H1 (cell line): Measurements from ENCODE around the gene GRIK2. TPM values are rescaled to one million over a fixed set of nuclear protein-coding genes. Genes with fewer than 3 reads are reported as not detected.

Experiments
- CTCF ChIA-PET: fragments of 300-600 bp; sonication (Branson Sonifier 250); formaldehyde crosslinking; loops from one replicate; lab custom pipeline; 2021; ENCODE audit not compliant: partially characterized antibody; lab: Charles Lee
- POLR2A ChIA-PET: fragments of 300-600 bp; sonication (Branson Sonifier 250); formaldehyde crosslinking; loops from one replicate; lab custom pipeline; 2021; ENCODE audit warnings: inconsistent platforms; ENCODE audit not compliant: partially characterized antibody; lab: Charles Lee
- DNase-seq, 2 experiments: peaks; one replicate each; pipeline versions ENCODE4 v3.0.0 to v3.0.0-alpha.2; 2010 to 2022; ENCODE audit warnings: low spot score in 2 of 2, low read depth in 1 of 2, mixed read lengths in 1 of 2
- FAIRE-seq: peaks from 2 replicates; lab custom pipeline; 2011; peaks lifted over from hg19 to GRCh38; lab: Jason Lieb, UNC
- H2AFZ ChIP-seq: 2 replicates; pipeline ENCODE4 v1.8.1; 2012; ENCODE audit warnings: low read length, inconsistent platforms
- H2AK5ac ChIP-seq: 2 replicates; pipeline ENCODE4 v1.6.1; 2013; ENCODE audit warnings: low read depth, low read length
- H2BK120ac ChIP-seq: replicated peaks from 2 replicates; pipeline ENCODE3; 2013; ENCODE audit warnings: low read depth, low read length, inconsistent platforms
- H2BK12ac ChIP-seq: 2 replicates; pipeline ENCODE4 v1.6.1; 2013; ENCODE audit warnings: low read depth, low read length
- H2BK15ac ChIP-seq: 2 replicates; pipeline ENCODE4 v1.6.1; 2013; ENCODE audit warnings: low read length
- H2BK20ac ChIP-seq: 2 replicates; pipeline ENCODE4 v1.6.1; 2013; ENCODE audit warnings: low read length
- H2BK5ac ChIP-seq: 2 replicates; pipeline ENCODE4 v1.6.1; 2013; ENCODE audit warnings: low read depth, low read length
- H3K14ac ChIP-seq: 2 replicates; pipeline ENCODE4 v1.6.1; 2013; ENCODE audit warnings: inconsistent platforms; ENCODE audit not compliant: insufficient read length
- H3K18ac ChIP-seq: 2 replicates; pipeline ENCODE4 v1.6.1; 2013; ENCODE audit warnings: low read length; ENCODE audit errors: extremely low read depth
- H3K23ac ChIP-seq: 2 replicates; pipeline ENCODE4 v1.6.1; 2013; ENCODE audit warnings: inconsistent platforms; ENCODE audit not compliant: insufficient read length
- H3K23me2 ChIP-seq: 2 replicates; pipeline ENCODE4 v1.6.1; 2013; ENCODE audit warnings: low read depth, low read length
- H3K27ac ChIP-seq: 2 replicates; pipeline ENCODE4 v1.6.1; 2011; ENCODE audit warnings: low read depth, low read length, inconsistent platforms
- H3K27me3 ChIP-seq, 4 experiments: replicated peaks in 1 of 4; 1 replicate in 1 of 4; 2 replicates in 3 of 4; pipeline versions ENCODE4 v1.6.1 to v1.8.1; 2011 to 2013; ENCODE audit warnings: low read length in 3 of 4, mild to moderate bottlenecking in 3 of 4, inconsistent platforms in 2 of 4, mixed read lengths in 2 of 4, moderate library complexity in 1 of 4; ENCODE audit not compliant: control insufficient read depth in 3 of 4, insufficient read depth in 3 of 4; ENCODE audit errors: extremely low read depth in 1 of 4
- H3K36me3 ChIP-seq, 4 experiments: 2 replicates each; pipeline versions ENCODE4 v1.6.1 to v1.8.1; 2011 to 2013; ENCODE audit warnings: mild to moderate bottlenecking in 4 of 4, low read length in 3 of 4, moderate library complexity in 2 of 4, control low read depth in 1 of 4, inconsistent platforms in 1 of 4; ENCODE audit not compliant: insufficient read depth in 4 of 4, control insufficient read depth in 2 of 4
- H3K4ac ChIP-seq: replicated peaks from 2 replicates; pipeline ENCODE3; 2013; ENCODE audit warnings: low read length, low read depth, mixed read lengths, inconsistent platforms; ENCODE audit not compliant: insufficient read length
- H3K4me1 ChIP-seq, 4 experiments: replicated peaks in 1 of 4; 1 replicate in 1 of 4; 2 replicates in 3 of 4; pipeline versions ENCODE4 v1.6.1 to v1.8.1; 2011 to 2013; ENCODE audit warnings: low read length in 3 of 4, inconsistent platforms in 2 of 4, mixed read lengths in 1 of 4; ENCODE audit not compliant: insufficient read depth in 4 of 4, control insufficient read depth in 3 of 4
- H3K4me2 ChIP-seq, 2 experiments: 2 replicates each; pipeline versions ENCODE4 v1.6.1 to v1.8.1; 2011 to 2013; ENCODE audit warnings: low read depth in 2 of 2, low read length in 2 of 2, control low read depth in 1 of 2, inconsistent platforms in 1 of 2, mild to moderate bottlenecking in 1 of 2; ENCODE audit not compliant: insufficient read depth in 1 of 2
- H3K4me3 ChIP-seq, 4 experiments: fragments of 200-600, 300-600 bp in 1 of 4; sonication (generic), shearing (Covaris generic), sonication (Bioruptor Twin) in 1 of 4; 2 replicates each; pipeline versions ENCODE4 v1.5.1 to v1.8.1; 2011 to 2016; ENCODE audit warnings: low read length in 4 of 4, low read depth in 3 of 4, control low read depth in 2 of 4, inconsistent platforms in 2 of 4, mild to moderate bottlenecking in 2 of 4, mixed read lengths in 1 of 4, moderate library complexity in 1 of 4; ENCODE audit not compliant: insufficient read depth in 2 of 4; ENCODE audit errors: extremely low read depth in 1 of 4
- H3K56ac ChIP-seq: replicated peaks from 2 replicates; pipeline ENCODE3; 2013; ENCODE audit warnings: low read depth, mild to moderate bottlenecking, mixed read lengths, low read length, inconsistent platforms; ENCODE audit not compliant: insufficient read length
- H3K79me1 ChIP-seq: 2 replicates; pipeline ENCODE4 v1.6.1; 2013; ENCODE audit warnings: low read depth, low read length, control low read depth
- H3K79me2 ChIP-seq, 2 experiments: 2 replicates each; pipeline versions ENCODE4 v1.6.1 to v1.8.1; 2012 to 2013; ENCODE audit warnings: low read length in 2 of 2, mild to moderate bottlenecking in 2 of 2, inconsistent platforms in 1 of 2; ENCODE audit not compliant: insufficient read depth in 2 of 2, control insufficient read depth in 1 of 2
- H3K9ac ChIP-seq, 4 experiments: replicated peaks in 1 of 4; 1 replicate in 1 of 4; 2 replicates in 3 of 4; pipeline versions ENCODE4 v1.6.1 to v1.8.1; 2011 to 2013; ENCODE audit warnings: low read depth in 3 of 4, low read length in 3 of 4, control low read depth in 2 of 4, mild to moderate bottlenecking in 2 of 4, moderate library complexity in 2 of 4, inconsistent platforms in 1 of 4; ENCODE audit errors: extremely low read depth in 1 of 4
- H3K9me3 ChIP-seq, 2 experiments: 2 replicates each; pipeline versions ENCODE4 v1.6.1 to v1.8.1; 2012 to 2013; ENCODE audit warnings: mild to moderate bottlenecking in 2 of 2, moderate library complexity in 2 of 2, control low read depth in 1 of 2, inconsistent platforms in 1 of 2, low read depth in 1 of 2, low read length in 1 of 2, mixed read lengths in 1 of 2; ENCODE audit not compliant: insufficient read depth in 2 of 2
- H4K20me1 ChIP-seq, 2 experiments: replicated peaks in 1 of 2; 2 replicates each; pipeline versions ENCODE3 to v1.8.1; 2011 to 2013; ENCODE audit warnings: inconsistent platforms in 2 of 2, low read length in 2 of 2, mild to moderate bottlenecking in 1 of 2; ENCODE audit not compliant: insufficient read depth in 2 of 2, control insufficient read depth in 1 of 2
- H4K5ac ChIP-seq: 2 replicates; pipeline ENCODE4 v1.6.1; 2013; ENCODE audit warnings: low read length, low read depth, mixed read lengths, inconsistent platforms; ENCODE audit not compliant: insufficient read length
- H4K8ac ChIP-seq: 2 replicates; pipeline ENCODE4 v1.8.0; 2013; ENCODE audit warnings: mild to moderate bottlenecking, moderate library complexity, low read length, inconsistent platforms; ENCODE audit not compliant: insufficient read depth; ENCODE audit errors: extremely low read depth
- H4K91ac ChIP-seq: replicated peaks from 2 replicates; pipeline ENCODE3; 2013; ENCODE audit warnings: low read length, mixed read lengths, inconsistent platforms; ENCODE audit not compliant: insufficient read length
- CTBP2 ChIP-seq: IDR thresholded peaks from 2 replicates; pipeline ENCODE4 v1.7.0; 2011; ENCODE audit warnings: borderline replicate concordance, mild to moderate bottlenecking, moderate library complexity, mixed read lengths, low read length; ENCODE audit not compliant: insufficient read depth, insufficient read length
- EP300 ChIP-seq, 2 experiments: IDR thresholded peaks; 1 replicate in 1 of 2; 2 replicates in 1 of 2; pipeline ENCODE4 v1.6.1; 2011 to 2012; ENCODE audit warnings: low read depth in 2 of 2, low read length in 2 of 2, mild to moderate bottlenecking in 2 of 2, borderline replicate concordance in 1 of 2, inconsistent platforms in 1 of 2, moderate library complexity in 1 of 2
- EZH2 ChIP-seq: fragments of 200-600 bp; sonication (generic); IDR thresholded peaks from 2 replicates; pipeline ENCODE4 v1.7.1; 2012; ENCODE audit warnings: low read depth, mild to moderate bottlenecking, moderate library complexity, low read length, inconsistent platforms; ENCODE audit not compliant: severe bottlenecking
- GTF2F1 ChIP-seq: IDR thresholded peaks from 2 replicates; pipeline ENCODE4 v1.6.1; 2012; ENCODE audit warnings: low read depth, low read length, improper control_type of control experiment, borderline replicate concordance
- HDAC6 ChIP-seq: IDR thresholded peaks from one replicate; pipeline ENCODE4 v1.7.1; 2012; ENCODE audit warnings: low read depth, mild to moderate bottlenecking, inconsistent platforms, low read length, moderate library complexity
- POLR2A ChIP-seq, 2 experiments: IDR thresholded peaks; 1 replicate in 1 of 2; 2 replicates in 1 of 2; pipeline ENCODE4 v1.6.1; 2011; ENCODE audit warnings: low read depth in 2 of 2, low read length in 2 of 2, mild to moderate bottlenecking in 2 of 2; ENCODE audit errors: control extremely low read depth in 1 of 2
- POLR2AphosphoS5 ChIP-seq: IDR thresholded peaks from 2 replicates; pipeline ENCODE4 v1.6.1; 2011; ENCODE audit warnings: low read depth, low read length
- TBP ChIP-seq: IDR thresholded peaks from 2 replicates; pipeline ENCODE4 v1.6.1; 2011; ENCODE audit warnings: low read depth, low read length, improper control_type of control experiment
- WGBS, 2 experiments: shearing (Covaris generic) in 1 of 2; methylation state at CpG; one replicate each; pipeline versions ENCODE4 v1.1.6 to v1.1.7; 2013 to 2015; ENCODE audit warnings: low lambda C conversion rate in 2 of 2, mixed read lengths in 2 of 2, inconsistent platforms in 1 of 2, low coverage in 1 of 2, missing lambda C conversion rate in 1 of 2; ENCODE audit not compliant: insufficient replicate concordance in 2 of 2, insufficient coverage in 1 of 2, insufficient read length in 1 of 2; ENCODE audit errors: extremely low coverage in 1 of 2, missing lambda C conversion rate in 1 of 2; 5-methylcytosine and 5-hydroxymethylcytosine counted together
- polyA plus RNA-seq, 7 experiments: library from polyadenylated mRNA; depleted of rRNA in 3 of 7; stranded (reverse) in 5 of 7; unstranded in 2 of 7; fragments of >200 nt in 5 of 7; fragments of 200-250 nt in 2 of 7; gene quantifications; 1 replicate in 5 of 7; 2 replicates in 1 of 7; 4 replicates in 1 of 7; pipeline versions ENCODE4 v1.2.1 to v1.2.3, GENCODE V29; 2011 to 2013; ENCODE audit warnings: missing spikeins in 2 of 7, mixed read lengths in 2 of 7
- total RNA-seq: library from RNA; stranded (reverse); fragmentation: NEBNext Ultra II Directional; extraction: Animal tissue kit (Norgen Biotek cat#: 25700); gene quantifications from 2 replicates; pipeline ENCODE4 v1.2.1, GENCODE V29; 2021
- TF ChIP-seq, protein P1 (sequence below): IDR thresholded peaks from 2 replicates; pipeline ENCODE4 v1.6.1; 2011; ENCODE audit warnings: low read depth, mild to moderate bottlenecking, low read length; ENCODE audit not compliant: insufficient read depth

The GRIK2 gene
- total and polyA plus RNA-seq, 2 of the 8 experiments (the other 6 are each of a cell fraction or from before 2014, with no cell fraction given): 1.8 to 2.2 TPM

DNA sequence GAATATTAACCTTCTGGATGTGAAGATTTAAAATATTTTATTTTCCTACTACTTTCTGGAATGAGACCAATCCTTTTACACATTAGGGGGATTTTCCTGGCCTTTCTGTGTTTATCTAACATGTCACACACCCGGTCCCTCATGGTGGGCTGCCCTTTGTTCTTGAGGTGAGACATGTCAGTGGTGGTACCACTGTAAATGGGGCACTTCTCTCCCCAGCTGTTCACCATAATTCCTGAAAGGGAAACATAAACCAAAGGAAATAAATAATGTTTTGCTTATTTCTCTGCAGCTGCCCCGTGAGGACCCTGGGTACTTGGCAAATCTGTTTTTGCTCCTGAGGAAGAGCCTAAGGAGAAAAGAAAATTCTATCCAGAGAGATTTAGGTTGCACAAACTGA lies 41.1 kb downstream of the GRIK2 start:
- no peak overlapping the region for H3K9ac ChIP-seq
- no peak overlapping the region for H3K27ac ChIP-seq
- H3K23me2 ChIP-seq: no peaks in the 10 kb centered on the region
- no peak overlapping the region for H2BK120ac ChIP-seq
- no peak overlapping the region for H3K4me3 ChIP-seq
- no peak overlapping the region for H3K14ac ChIP-seq
- DNase-seq (no peak), FAIRE-seq (no peak)
- H2BK20ac ChIP-seq: no peak overlapping the region
- H2BK5ac ChIP-seq: no peak overlapping the region
- H4K20me1 ChIP-seq: no peaks in the 10 kb centered on the region
- H3K79me2 ChIP-seq: no peaks in the 10 kb centered on the region
- H3K4me2 ChIP-seq: no peak overlapping the region
- no peak overlapping the region for H4K5ac ChIP-seq
- H3K36me3 ChIP-seq: no peaks in the 10 kb centered on the region
- no peak overlapping the region for H3K4ac ChIP-seq
- no peak overlapping the region for H4K8ac ChIP-seq
- H3K23ac ChIP-seq: no peak overlapping the region
- H3K27me3 ChIP-seq: no peaks in the 10 kb centered on the region; a peak in 1 of 7 replicates
- no peak overlapping the region for H4K91ac ChIP-seq
- no peak overlapping the region for H2AFZ ChIP-seq
- ChIA-PET POLR2A (no interaction called here), CTCF (no interaction called here)
- H2BK12ac ChIP-seq: no peak overlapping the region
- no peaks in the 10 kb centered on the region for H3K4me1 ChIP-seq
- H3K9me3 ChIP-seq: no peaks in the 10 kb centered on the region; a peak in 1 of 4 replicates
- 93% methylated on average over 2 of the region's 2 CpGs; no CpG with 5 or more reads in 1 of the 2 experiments for WGBS, 2 experiments
- H2BK15ac ChIP-seq: no peak overlapping the region
- H3K56ac ChIP-seq: no peak overlapping the region
- H3K79me1 ChIP-seq: no peaks in the 10 kb centered on the region
- TF ChIP-seq POLR2A (IDR thresholded peaks at IDR 0.05; ENCODE audit: control extremely low read depth in 1 of 2, low read depth in 2 of 2, low read length in 2 of 2) (no peak), POLR2AphosphoS5 (no peak), TBP (no peak), GTF2F1 (no peak), HDAC6 (no peak), CTBP2 (no peak), EZH2 (no peak), EP300 (IDR thresholded peaks at IDR 0.05; ENCODE audit: borderline replicate concordance in 1 of 2, low read depth in 2 of 2, low read length in 2 of 2) (no peak)
- TF ChIP-seq, protein P1, sequence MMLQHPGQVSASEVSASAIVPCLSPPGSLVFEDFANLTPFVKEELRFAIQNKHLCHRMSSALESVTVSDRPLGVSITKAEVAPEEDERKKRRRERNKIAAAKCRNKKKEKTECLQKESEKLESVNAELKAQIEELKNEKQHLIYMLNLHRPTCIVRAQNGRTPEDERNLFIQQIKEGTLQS: no peak
- no peak overlapping the region for H2AK5ac ChIP-seq
- no peak overlapping the region for H3K18ac ChIP-seq
